Uterus (tissue), 2 donors: Measurements from ENCODE around the gene OR2D3.

Source experiments
- POLR2A ChIP-seq, 2 donors: fragments of 450-650 bp; IDR thresholded peaks; one replicate each; pipeline ENCODE4 v1.6.1; 2016; ENCODE audit warnings: antibody characterized with exemption in 2 of 2, mild to moderate bottlenecking in 1 of 2, moderate library complexity in 1 of 2
- TF ChIP-seq, protein P1 (sequence below), 4 experiments: fragments of 200-600 bp in 2 of 4; fragments of 450-650 bp in 2 of 4; sonication (generic) in 2 of 4; IDR thresholded peaks; one replicate each; pipeline ENCODE4 v1.5.1; 2016 to 2019; ENCODE audit warnings: antibody characterized with exemption in 4 of 4, mild to moderate bottlenecking in 2 of 4, moderate library complexity in 1 of 4

GRCh38 chr11:6888830-6889229 is 32.0 kb upstream of the OR2D3 start:
- no peak for TF ChIP-seq POLR2A (IDR thresholded peaks at IDR 0.05)
- TF ChIP-seq, protein P1, sequence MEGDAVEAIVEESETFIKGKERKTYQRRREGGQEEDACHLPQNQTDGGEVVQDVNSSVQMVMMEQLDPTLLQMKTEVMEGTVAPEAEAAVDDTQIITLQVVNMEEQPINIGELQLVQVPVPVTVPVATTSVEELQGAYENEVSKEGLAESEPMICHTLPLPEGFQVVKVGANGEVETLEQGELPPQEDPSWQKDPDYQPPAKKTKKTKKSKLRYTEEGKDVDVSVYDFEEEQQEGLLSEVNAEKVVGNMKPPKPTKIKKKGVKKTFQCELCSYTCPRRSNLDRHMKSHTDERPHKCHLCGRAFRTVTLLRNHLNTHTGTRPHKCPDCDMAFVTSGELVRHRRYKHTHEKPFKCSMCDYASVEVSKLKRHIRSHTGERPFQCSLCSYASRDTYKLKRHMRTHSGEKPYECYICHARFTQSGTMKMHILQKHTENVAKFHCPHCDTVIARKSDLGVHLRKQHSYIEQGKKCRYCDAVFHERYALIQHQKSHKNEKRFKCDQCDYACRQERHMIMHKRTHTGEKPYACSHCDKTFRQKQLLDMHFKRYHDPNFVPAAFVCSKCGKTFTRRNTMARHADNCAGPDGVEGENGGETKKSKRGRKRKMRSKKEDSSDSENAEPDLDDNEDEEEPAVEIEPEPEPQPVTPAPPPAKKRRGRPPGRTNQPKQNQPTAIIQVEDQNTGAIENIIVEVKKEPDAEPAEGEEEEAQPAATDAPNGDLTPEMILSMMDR (IDR thresholded peaks at IDR 0.05), result no peak
